HUES48 (cell line): ENCODE results near the gene FILIP1.
A peak's percentile ranks its signal among the peaks of the same experiment; 100 is the strongest.

Source experiments
- H3K27ac ChIP-seq: one replicate; pipeline ENCODE4 v1.7.0; 2013; ENCODE audit warnings: low read depth, low read length, inconsistent platforms
- H3K27me3 ChIP-seq: 2 replicates; pipeline ENCODE4 v1.6.1; 2013; ENCODE audit warnings: mild to moderate bottlenecking, low read length; ENCODE audit not compliant: control insufficient read depth, insufficient read depth
- H3K36me3 ChIP-seq: 2 replicates; pipeline ENCODE4 v1.6.1; 2013; ENCODE audit warnings: low read length; ENCODE audit not compliant: control insufficient read depth, insufficient read depth
- H3K4me1 ChIP-seq: 2 replicates; pipeline ENCODE4 v1.6.1; 2013; ENCODE audit warnings: mild to moderate bottlenecking, low read length; ENCODE audit not compliant: control insufficient read depth, insufficient read depth
- H3K4me3 ChIP-seq: 2 replicates; pipeline ENCODE4 v1.5.1; 2013; ENCODE audit warnings: mild to moderate bottlenecking, low read depth, low read length
- H3K9ac ChIP-seq: 2 replicates; pipeline ENCODE4 v1.6.1; 2013; ENCODE audit warnings: mild to moderate bottlenecking, low read depth, low read length, moderate library complexity
- H3K9me3 ChIP-seq: 2 replicates; pipeline ENCODE4 v1.6.1; 2013; ENCODE audit warnings: low read length; ENCODE audit not compliant: control insufficient read depth, insufficient read depth

FILIP1 gene

GRCh38 chr6:75246386-75246785 lies 247.2 kb downstream of the FILIP1 start:
- Histone ChIP-seq H3K4me1 (peaks cover 32% of the 10 kb centered on the region), H3K4me3 (no peak overlapping the region), H3K27ac (no peak overlapping the region), H3K9me3 (no peaks in the 10 kb centered on the region), H3K9ac (no peak overlapping the region), H3K27me3 (no peaks in the 10 kb centered on the region), H3K36me3 (peaks cover 1% of the 10 kb centered on the region)

GRCh38 chr6:75244063-75244584 lies 249.5 kb downstream of the FILIP1 start:
- Histone ChIP-seq H3K9me3 (no peaks in the 10 kb centered on the region), H3K9ac (peak overlapping the region; percentile 73), H3K27ac (peak overlapping the region; percentile 95), H3K27me3 (no peaks in the 10 kb centered on the region), H3K4me1 (peaks cover 9% of the 10 kb centered on the region), H3K36me3 (peaks cover 24% of the 10 kb centered on the region), H3K4me3 (peak overlapping the region; percentile 99)

- Histone ChIP-seq H3K4me1 (peaks cover 8% of the 10 kb centered on the region), H3K9me3 (no peaks in the 10 kb centered on the region), H3K27ac (peak within 1 kb of the TSS; percentile 95), H3K9ac (peak within 1 kb of the TSS; percentile 84), H3K27me3 (no peaks in the 10 kb centered on the region), H3K4me3 (peak within 1 kb of the TSS; percentile 99), H3K36me3 (peaks cover 29% of the 10 kb centered on the region)
Measured at GRCh38 chr6:75243333-75244062, 250.1 kb downstream of the FILIP1 start, which contains the start of gene COX7A2. COX7A2 (minus strand) TSS chr6:75243801; CDS start chr6:75243734, 67 bp downstream.
